OCI-LY7 (cell line): ENCODE measurements around the gene CFDP1. TPM values are rescaled to one million over a fixed set of nuclear protein-coding genes. Genes with fewer than 3 reads are reported as not detected.

ENCODE experiments used
- BruUV-seq: library from RNA; stranded (reverse); fragments of 400-500 nt; replicated peaks from 2 replicates; lab custom pipeline; 2021; lab: Mats Ljungman, UMichigan
- CTCF ChIA-PET: fragments of 300-600 bp; sonication (Branson Sonifier 250); formaldehyde crosslinking; loops from one replicate; lab custom pipeline; 2022; ENCODE audit warnings: antibody characterized with exemption; ENCODE audit not compliant: unreplicated experiment; lab: Charles Lee
- POLR2A ChIA-PET: fragments of 300-600 bp; sonication (Branson Sonifier 250); formaldehyde crosslinking; loops from one replicate; lab custom pipeline; 2022; ENCODE audit warnings: antibody characterized with exemption; lab: Charles Lee
- DNase-seq: peaks from one replicate; pipeline ENCODE4 v3.0.0-alpha.2; 2015; ENCODE audit warnings: low spot score
- H2AFZ ChIP-seq: fragments of 200-600 bp; sonication (generic), shearing (Covaris generic); 2 replicates; pipeline ENCODE4 v1.6.1; 2014; ENCODE audit warnings: mild to moderate bottlenecking, antibody characterized with exemption, low read length, moderate library complexity
- H3K27ac ChIP-seq: fragments of 200-600 bp; sonication (generic); 2 replicates; pipeline ENCODE4 v1.5.1; 2014; ENCODE audit warnings: mixed run types, low read depth, mild to moderate bottlenecking, moderate library complexity, low read length, inconsistent platforms; ENCODE audit not compliant: poor library complexity, severe bottlenecking
- H3K36me3 ChIP-seq: fragments of 200-600 bp; sonication (generic); 2 replicates; pipeline ENCODE4 v1.6.1; 2014; ENCODE audit warnings: mild to moderate bottlenecking, antibody characterized with exemption, low read length, moderate library complexity, mixed read lengths; ENCODE audit not compliant: insufficient read depth
- H3K4me1 ChIP-seq: fragments of 200-600 bp; sonication (generic); 2 replicates; pipeline ENCODE4 v1.5.1; 2014; ENCODE audit warnings: mild to moderate bottlenecking, low read length; ENCODE audit not compliant: insufficient read depth, poor library complexity, severe bottlenecking
- H3K4me2 ChIP-seq: fragments of 200-600 bp; sonication (generic); 2 replicates; pipeline ENCODE4 v1.6.1; 2014; ENCODE audit warnings: mild to moderate bottlenecking, low read length
- H3K4me3 ChIP-seq: fragments of 200-600 bp; sonication (generic); 2 replicates; pipeline ENCODE4 v1.5.1; 2014; ENCODE audit warnings: mild to moderate bottlenecking, low read depth, low read length; ENCODE audit not compliant: poor library complexity, severe bottlenecking
- H3K79me2 ChIP-seq: fragments of 200-600 bp; sonication (generic); 2 replicates; pipeline ENCODE4 v1.6.1; 2016; ENCODE audit warnings: low read depth, mild to moderate bottlenecking, low read length, moderate library complexity, mixed read lengths; ENCODE audit not compliant: insufficient read depth
- H3K9me2 ChIP-seq: fragments of 200-600 bp; sonication (generic); 2 replicates; pipeline ENCODE4 v1.6.1; 2016; ENCODE audit warnings: mild to moderate bottlenecking, low read length, mixed read lengths; ENCODE audit not compliant: insufficient read depth
- H3K9me3 ChIP-seq: fragments of 200-600 bp; sonication (generic); 2 replicates; pipeline ENCODE4 v1.6.1; 2014; ENCODE audit warnings: mild to moderate bottlenecking, mixed run types, low read length, mixed read lengths
- H4K20me1 ChIP-seq: fragments of 200-600 bp; sonication (generic); 2 replicates; pipeline ENCODE4 v1.6.1; 2014; ENCODE audit warnings: mild to moderate bottlenecking, antibody characterized with exemption, low read length, moderate library complexity, mixed read lengths; ENCODE audit not compliant: insufficient read depth
- EZH2phosphoT487 ChIP-seq: fragments of 200-600 bp; sonication (generic); IDR thresholded peaks from 2 replicates; pipeline ENCODE4 v1.6.1; 2018; ENCODE audit warnings: low read depth, borderline replicate concordance, mild to moderate bottlenecking, mixed run types, antibody characterized with exemption, low read length, moderate library complexity, mixed read lengths
- intact Hi-C: fragments of 100-400 bp; cut with micrococcal nuclease; formaldehyde crosslinking; loops from one replicate; pipeline ENCODE4 v1.10.0; 2022; ENCODE audit not compliant: unreplicated experiment
- total RNA-seq, 2 experiments: library from RNA; depleted of rRNA in 1 of 2; stranded (reverse); fragments of >200 nt in 1 of 2; shearing (Covaris generic) in 1 of 2; gene quantifications; 2 replicates each; pipeline ENCODE4 v1.2.3, GENCODE V29; 2014 to 2022
- TF ChIP-seq, protein P1 (sequence below): fragments of 200-600 bp; sonication (generic); conservative IDR thresholded peaks from 2 replicates; pipeline ENCODE4 v1.5.1; 2014; ENCODE audit warnings: mild to moderate bottlenecking, antibody characterized with exemption, low read length, moderate library complexity, mixed read lengths

Gene CFDP1
- total RNA-seq, 2 experiments from 2014 or later = 30.0 to 57.6 TPM

DNA sequence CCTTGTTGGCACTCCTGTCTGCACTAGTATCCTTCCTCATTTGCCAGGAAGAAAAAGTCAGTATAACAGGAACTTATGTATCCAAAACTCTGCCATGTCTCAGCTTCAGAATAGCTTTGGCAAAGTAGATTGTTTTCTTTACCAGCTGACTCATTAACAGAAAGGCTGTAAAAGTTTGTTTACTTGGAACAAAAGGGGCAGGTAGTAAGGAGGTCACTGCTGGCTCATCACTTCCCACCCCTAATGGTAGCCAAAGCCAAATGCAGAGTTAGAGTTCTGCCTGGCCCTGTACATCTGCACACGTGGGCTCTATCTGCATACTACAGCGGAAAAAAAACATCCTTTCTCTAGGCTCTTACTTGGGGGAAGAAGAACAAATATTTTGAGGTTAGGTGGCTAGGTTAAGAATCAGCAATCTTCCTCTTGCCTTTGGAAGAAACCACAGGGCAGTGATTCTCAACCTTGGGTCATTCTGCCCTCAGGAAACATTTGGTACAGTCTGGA, 90.9 kb downstream of the CFDP1 start:
- no peak overlapping the region for H2AFZ ChIP-seq
- CTCF ChIA-PET = no interaction called here
- no peaks in the 10 kb centered on the region for H3K9me2 ChIP-seq
- no peak overlapping the region for H3K27ac ChIP-seq
- TF ChIP-seq, protein P1, sequence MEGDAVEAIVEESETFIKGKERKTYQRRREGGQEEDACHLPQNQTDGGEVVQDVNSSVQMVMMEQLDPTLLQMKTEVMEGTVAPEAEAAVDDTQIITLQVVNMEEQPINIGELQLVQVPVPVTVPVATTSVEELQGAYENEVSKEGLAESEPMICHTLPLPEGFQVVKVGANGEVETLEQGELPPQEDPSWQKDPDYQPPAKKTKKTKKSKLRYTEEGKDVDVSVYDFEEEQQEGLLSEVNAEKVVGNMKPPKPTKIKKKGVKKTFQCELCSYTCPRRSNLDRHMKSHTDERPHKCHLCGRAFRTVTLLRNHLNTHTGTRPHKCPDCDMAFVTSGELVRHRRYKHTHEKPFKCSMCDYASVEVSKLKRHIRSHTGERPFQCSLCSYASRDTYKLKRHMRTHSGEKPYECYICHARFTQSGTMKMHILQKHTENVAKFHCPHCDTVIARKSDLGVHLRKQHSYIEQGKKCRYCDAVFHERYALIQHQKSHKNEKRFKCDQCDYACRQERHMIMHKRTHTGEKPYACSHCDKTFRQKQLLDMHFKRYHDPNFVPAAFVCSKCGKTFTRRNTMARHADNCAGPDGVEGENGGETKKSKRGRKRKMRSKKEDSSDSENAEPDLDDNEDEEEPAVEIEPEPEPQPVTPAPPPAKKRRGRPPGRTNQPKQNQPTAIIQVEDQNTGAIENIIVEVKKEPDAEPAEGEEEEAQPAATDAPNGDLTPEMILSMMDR = no peak
- TF ChIP-seq EZH2phosphoT487 = no peak
- no peaks in the 10 kb centered on the region for H3K4me1 ChIP-seq
- H3K9me3 ChIP-seq = no peaks in the 10 kb centered on the region
- intact Hi-C loops = no loop called here
- no TSS peak for BruUV-seq
- H3K4me2 ChIP-seq = no peak overlapping the region
- H3K79me2 ChIP-seq = no peaks in the 10 kb centered on the region
- no peak for DNase-seq
- no peak overlapping the region for H3K4me3 ChIP-seq
- POLR2A ChIA-PET = interaction anchor here (0.7 to 1.6 kb wide), 3 partner anchors 14 to 19 kb away, joined by 3 to 5 read pairs (median 3); no protein-coding TSS in a partner anchor
- H4K20me1 ChIP-seq = no peaks in the 10 kb centered on the region
- H3K36me3 ChIP-seq = no peaks in the 10 kb centered on the region

DNA sequence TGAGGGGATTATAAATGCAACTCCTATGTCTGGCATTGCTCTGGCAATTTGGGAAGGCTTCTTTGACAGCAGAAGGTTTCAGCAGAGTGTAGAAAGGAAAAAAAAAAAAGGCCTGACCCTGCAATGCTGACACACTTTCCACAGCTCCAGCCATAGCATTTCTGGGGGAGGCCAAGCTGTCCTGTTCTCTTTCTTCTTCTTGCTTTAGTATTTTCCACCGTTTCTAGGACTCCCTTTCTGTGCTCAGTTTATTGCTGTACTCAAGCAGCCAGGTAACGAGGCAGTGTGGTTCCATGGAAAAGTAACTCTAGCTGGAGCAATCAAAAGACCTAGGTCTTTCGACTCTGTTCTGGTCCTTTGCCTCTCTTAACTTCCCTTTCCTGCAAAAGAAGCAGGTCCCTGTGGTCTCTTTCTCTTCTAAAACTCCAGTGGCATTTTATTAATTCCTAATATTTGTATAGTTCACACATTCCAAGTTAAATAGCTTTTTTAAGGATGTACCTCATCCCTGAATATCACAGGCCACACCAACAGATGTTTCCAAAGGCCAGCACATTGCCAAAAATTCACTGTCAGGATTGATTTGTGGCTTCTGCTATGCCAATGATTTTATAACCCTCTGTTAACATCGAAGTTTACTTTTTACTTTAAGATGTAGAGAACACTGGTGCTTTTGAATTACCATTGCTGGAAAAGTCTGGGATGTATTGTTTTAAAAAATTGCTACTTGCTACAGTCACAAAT, 91.6 kb downstream of the CFDP1 start:
- no TSS peak for BruUV-seq
- H3K4me3 ChIP-seq = no peak overlapping the region
- intact Hi-C loops = no loop called here

More for the DNA sequence above, 91.6 kb downstream of the CFDP1 start:
- H3K79me2 ChIP-seq = no peaks in the 10 kb centered on the region
- H3K27ac ChIP-seq = no peak overlapping the region
- no peak overlapping the region for H2AFZ ChIP-seq
- H3K4me1 ChIP-seq = no peaks in the 10 kb centered on the region
- H3K9me2 ChIP-seq = no peaks in the 10 kb centered on the region
- CTCF ChIA-PET = no interaction called here
- H4K20me1 ChIP-seq = no peaks in the 10 kb centered on the region
- TF ChIP-seq EZH2phosphoT487 = no peak
- TF ChIP-seq, protein P1 = no peak
- H3K4me2 ChIP-seq = no peak overlapping the region
- no peaks in the 10 kb centered on the region for H3K9me3 ChIP-seq
- no peak for DNase-seq
- POLR2A ChIA-PET = interaction anchor here (0.7 to 1.6 kb wide), 3 partner anchors 15 to 19 kb away, joined by 3 to 5 read pairs (median 3); no protein-coding TSS in a partner anchor
- no peaks in the 10 kb centered on the region for H3K36me3 ChIP-seq
